Liver (tissue), 9 donors: Measurements from ENCODE around the gene TBX2. TPM values are rescaled to one million over a fixed set of nuclear protein-coding genes. Genes with fewer than 3 reads are reported as not detected.

Experiments
- DNase-seq: peaks from one replicate; pipeline ENCODE4 v3.0.0-alpha.2; 2017; ENCODE audit warnings: low spot score
- H3K27ac ChIP-seq, 2 donors: one replicate each; pipeline ENCODE4 v1.7.0; 2013; ENCODE audit warnings: inconsistent platforms in 2 of 2, low read length in 2 of 2, control low read depth in 1 of 2, low read depth in 1 of 2, mild to moderate bottlenecking in 1 of 2
- H3K27me3 ChIP-seq, 4 donors: one replicate each; pipeline versions ENCODE4 v1.6.1 to v1.7.0; 2013; ENCODE audit warnings: low read length in 3 of 4, inconsistent platforms in 1 of 4, mild to moderate bottlenecking in 1 of 4, moderate library complexity in 1 of 4; ENCODE audit not compliant: control insufficient read depth in 4 of 4, insufficient read depth in 4 of 4
- H3K36me3 ChIP-seq, 4 donors: one replicate each; pipeline versions ENCODE4 v1.6.1 to v1.7.0; 2013; ENCODE audit warnings: low read length in 3 of 4, mild to moderate bottlenecking in 3 of 4, low read depth in 1 of 4, moderate library complexity in 1 of 4; ENCODE audit not compliant: control insufficient read depth in 4 of 4, insufficient read depth in 3 of 4
- H3K4me1 ChIP-seq, 4 donors: one replicate each; pipeline versions ENCODE4 v1.6.1 to v1.7.0; 2013; ENCODE audit warnings: low read length in 3 of 4, mild to moderate bottlenecking in 3 of 4, moderate library complexity in 1 of 4; ENCODE audit not compliant: control insufficient read depth in 4 of 4, insufficient read depth in 4 of 4
- H3K4me3 ChIP-seq, 3 donors: one replicate each; pipeline versions ENCODE4 v1.6.1 to v1.7.0; 2013; ENCODE audit warnings: low read length in 3 of 3, control low read depth in 1 of 3, low read depth in 1 of 3, mild to moderate bottlenecking in 1 of 3
- H3K9ac ChIP-seq, 2 donors: one replicate each; pipeline ENCODE4 v1.7.0; 2013; ENCODE audit warnings: low read length in 2 of 2, mild to moderate bottlenecking in 2 of 2, moderate library complexity in 2 of 2, control low read depth in 1 of 2, low read depth in 1 of 2
- H3K9me3 ChIP-seq, 4 donors: one replicate each; pipeline versions ENCODE4 v1.6.1 to v1.7.0; 2013; ENCODE audit warnings: low read length in 3 of 4; ENCODE audit not compliant: control insufficient read depth in 4 of 4
- EGR1 ChIP-seq, 2 donors: IDR thresholded peaks; 2 replicates each; pipeline ENCODE4 v1.6.1; 2016 to 2018; ENCODE audit warnings: antibody characterized with exemption in 2 of 2, low read depth in 2 of 2
- FOXA1 ChIP-seq: IDR thresholded peaks from 2 replicates; pipeline ENCODE4 v1.6.1; 2016; ENCODE audit warnings: antibody characterized with exemption
- FOXA2 ChIP-seq: IDR thresholded peaks from 2 replicates; pipeline ENCODE4 v1.6.1; 2016; ENCODE audit warnings: antibody characterized with exemption
- GABPA ChIP-seq, 2 donors: IDR thresholded peaks in 1 of 2; conservative IDR thresholded peaks in 1 of 2; 2 replicates each; pipeline ENCODE4 v1.6.1; 2016; ENCODE audit warnings: antibody characterized with exemption in 2 of 2, mild to moderate bottlenecking in 1 of 2, moderate library complexity in 1 of 2
- HNF4A ChIP-seq, 2 donors: conservative IDR thresholded peaks; 2 replicates each; pipeline ENCODE4 v1.6.1; 2016; ENCODE audit warnings: antibody characterized with exemption in 2 of 2, mild to moderate bottlenecking in 2 of 2
- HNF4G ChIP-seq: IDR thresholded peaks from 2 replicates; pipeline ENCODE4 v1.6.1; 2016; ENCODE audit warnings: antibody characterized with exemption
- JUND ChIP-seq, 2 donors: IDR thresholded peaks; 2 replicates each; pipeline ENCODE4 v1.6.1; 2016; ENCODE audit warnings: antibody characterized with exemption in 2 of 2
- NR2F2 ChIP-seq: IDR thresholded peaks from 2 replicates; pipeline ENCODE4 v1.6.1; 2016; ENCODE audit warnings: antibody characterized with exemption
- RAD21 ChIP-seq, 2 donors: IDR thresholded peaks; 2 replicates each; pipeline ENCODE4 v1.6.1; 2016; ENCODE audit warnings: antibody characterized with exemption in 2 of 2, mild to moderate bottlenecking in 2 of 2
- RXRA ChIP-seq, 2 donors: IDR thresholded peaks; 2 replicates each; pipeline ENCODE4 v1.6.1; 2017 to 2018; ENCODE audit warnings: antibody characterized with exemption in 2 of 2, mild to moderate bottlenecking in 1 of 2
- SP1 ChIP-seq: IDR thresholded peaks from 2 replicates; pipeline ENCODE4 v1.6.1; 2018; ENCODE audit warnings: antibody characterized with exemption, mild to moderate bottlenecking
- TAF1 ChIP-seq: conservative IDR thresholded peaks from 2 replicates; pipeline ENCODE4 v1.6.1; 2016; ENCODE audit warnings: antibody characterized with exemption, mild to moderate bottlenecking
- YY1 ChIP-seq: IDR thresholded peaks from 2 replicates; pipeline ENCODE4 v1.6.1; 2016; ENCODE audit warnings: antibody characterized with exemption, mild to moderate bottlenecking
- WGBS: extraction: QIAGEN DNeasy Blood & Tissue Kit; methylation state at CpG from one replicate; pipeline ENCODE4 v1.1.7; 2013; 5-methylcytosine and 5-hydroxymethylcytosine counted together
- polyA plus RNA-seq, 2 donors: library from polyadenylated mRNA; stranded (reverse) in 1 of 2; unstranded in 1 of 2; fragments of 200-250 nt in 1 of 2; fragments of >200 nt in 1 of 2; fragmentation: Nextera tagmentation in 1 of 2; extraction: Ambion mirVana in 1 of 2; gene quantifications; one replicate each; pipeline versions ENCODE4 v1.2.1 to v1.2.3, GENCODE V29; 2013 to 2015
- total RNA-seq, 2 donors: library from RNA; depleted of rRNA; stranded (reverse); fragments of >200 nt; gene quantifications; one replicate each; pipeline ENCODE4 v1.2.3, GENCODE V29; 2014
- TF ChIP-seq, protein P1 (sequence below): IDR thresholded peaks from 2 replicates; pipeline ENCODE4 v1.6.1; 2016; ENCODE audit warnings: antibody characterized with exemption
- TF ChIP-seq, protein P2 (sequence below): IDR thresholded peaks from 2 replicates; pipeline ENCODE4 v1.6.1; 2016; ENCODE audit warnings: antibody characterized with exemption
- TF ChIP-seq, protein P3 (sequence below): fragments of 150-350 bp; IDR thresholded peaks from 2 replicates; pipeline ENCODE4 v1.5.1; 2017; ENCODE audit warnings: improper control_type of control experiment, low read depth, low read length; ENCODE audit not compliant: missing input control
- TF ChIP-seq, protein P4 (sequence below): IDR thresholded peaks from 2 replicates; pipeline ENCODE4 v1.6.1; 2016; ENCODE audit warnings: antibody characterized with exemption, mild to moderate bottlenecking
- TF ChIP-seq, protein P5 (sequence below): IDR thresholded peaks from 2 replicates; pipeline ENCODE4 v1.6.1; 2016; ENCODE audit warnings: antibody characterized with exemption
- donor health status: healthy.
- donor health status: healthy.
- donor health status: healthy.
- donor health status: healthy.
- donor health status: healthy.

The TBX2 gene
- total and polyA plus RNA-seq, 4 donors, result 0.85 to 3.1 (median 2.5) TPM

DNA sequence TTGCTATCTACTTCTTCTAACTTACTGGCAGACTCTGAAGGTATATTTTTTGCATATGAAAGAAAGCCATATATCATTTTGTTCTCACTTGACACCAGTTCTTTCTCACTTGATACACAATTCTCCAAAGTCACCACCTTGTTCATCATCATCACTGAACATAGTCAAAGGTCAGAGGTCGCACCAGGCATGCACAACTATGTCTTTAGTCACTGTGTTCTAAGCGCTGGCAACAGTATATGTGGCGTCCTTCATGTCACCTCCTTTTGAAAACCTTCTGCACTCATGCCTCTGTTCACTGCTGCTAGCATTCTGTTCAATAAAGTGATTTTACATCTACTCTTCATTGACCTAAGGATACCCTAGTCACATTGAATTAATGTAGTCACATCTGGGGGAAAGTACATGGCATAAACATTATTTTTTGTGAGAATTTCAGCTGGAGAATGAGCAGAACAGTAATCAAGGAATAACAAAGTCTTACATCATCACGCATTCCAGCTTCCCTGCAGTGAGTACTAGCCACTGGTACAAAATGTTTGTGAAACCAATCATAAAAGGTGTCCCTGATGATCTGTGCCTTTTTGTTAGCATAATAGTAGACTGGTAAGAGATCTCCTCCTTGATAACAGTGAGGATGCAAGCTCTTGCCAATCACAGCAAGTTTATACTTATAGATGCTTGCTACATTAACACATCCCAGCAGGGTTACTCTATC is 32.1 kb downstream of the TBX2 start:
- WGBS, result 86% methylated on average over 4 of the region's 4 CpGs
- Histone ChIP-seq H3K9ac (no peak overlapping the region), H3K27ac (no peak overlapping the region), H3K27me3 (no peaks in the 10 kb centered on the region), H3K9me3 (peaks cover 0 to 12% (median 2%) of the 10 kb centered on the region in 4 donors), H3K4me3 (no peak overlapping the region), H3K4me1 (no peaks in the 10 kb centered on the region), H3K36me3 (no peaks in the 10 kb centered on the region)
- TF ChIP-seq NR2F2 (no peak), HNF4G (no peak), EGR1 (IDR thresholded peaks at IDR 0.05; ENCODE audit: low read depth in 2 of 2) (no peak), GABPA (IDR thresholded peaks at IDR 0.05 in 1 of 2, conservative IDR thresholded peaks at IDR 0.05 in 1 of 2) (no peak), JUND (IDR thresholded peaks at IDR 0.05) (no peak), FOXA1 (no peak)
- TF ChIP-seq, protein P1, sequence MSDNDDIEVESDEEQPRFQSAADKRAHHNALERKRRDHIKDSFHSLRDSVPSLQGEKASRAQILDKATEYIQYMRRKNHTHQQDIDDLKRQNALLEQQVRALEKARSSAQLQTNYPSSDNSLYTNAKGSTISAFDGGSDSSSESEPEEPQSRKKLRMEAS, result no peak
- TF ChIP-seq, protein P2, sequence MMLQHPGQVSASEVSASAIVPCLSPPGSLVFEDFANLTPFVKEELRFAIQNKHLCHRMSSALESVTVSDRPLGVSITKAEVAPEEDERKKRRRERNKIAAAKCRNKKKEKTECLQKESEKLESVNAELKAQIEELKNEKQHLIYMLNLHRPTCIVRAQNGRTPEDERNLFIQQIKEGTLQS, result no peak
- TF ChIP-seq, protein P3, sequence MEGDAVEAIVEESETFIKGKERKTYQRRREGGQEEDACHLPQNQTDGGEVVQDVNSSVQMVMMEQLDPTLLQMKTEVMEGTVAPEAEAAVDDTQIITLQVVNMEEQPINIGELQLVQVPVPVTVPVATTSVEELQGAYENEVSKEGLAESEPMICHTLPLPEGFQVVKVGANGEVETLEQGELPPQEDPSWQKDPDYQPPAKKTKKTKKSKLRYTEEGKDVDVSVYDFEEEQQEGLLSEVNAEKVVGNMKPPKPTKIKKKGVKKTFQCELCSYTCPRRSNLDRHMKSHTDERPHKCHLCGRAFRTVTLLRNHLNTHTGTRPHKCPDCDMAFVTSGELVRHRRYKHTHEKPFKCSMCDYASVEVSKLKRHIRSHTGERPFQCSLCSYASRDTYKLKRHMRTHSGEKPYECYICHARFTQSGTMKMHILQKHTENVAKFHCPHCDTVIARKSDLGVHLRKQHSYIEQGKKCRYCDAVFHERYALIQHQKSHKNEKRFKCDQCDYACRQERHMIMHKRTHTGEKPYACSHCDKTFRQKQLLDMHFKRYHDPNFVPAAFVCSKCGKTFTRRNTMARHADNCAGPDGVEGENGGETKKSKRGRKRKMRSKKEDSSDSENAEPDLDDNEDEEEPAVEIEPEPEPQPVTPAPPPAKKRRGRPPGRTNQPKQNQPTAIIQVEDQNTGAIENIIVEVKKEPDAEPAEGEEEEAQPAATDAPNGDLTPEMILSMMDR, result no peak
- DNase-seq, result no peak

DNA sequence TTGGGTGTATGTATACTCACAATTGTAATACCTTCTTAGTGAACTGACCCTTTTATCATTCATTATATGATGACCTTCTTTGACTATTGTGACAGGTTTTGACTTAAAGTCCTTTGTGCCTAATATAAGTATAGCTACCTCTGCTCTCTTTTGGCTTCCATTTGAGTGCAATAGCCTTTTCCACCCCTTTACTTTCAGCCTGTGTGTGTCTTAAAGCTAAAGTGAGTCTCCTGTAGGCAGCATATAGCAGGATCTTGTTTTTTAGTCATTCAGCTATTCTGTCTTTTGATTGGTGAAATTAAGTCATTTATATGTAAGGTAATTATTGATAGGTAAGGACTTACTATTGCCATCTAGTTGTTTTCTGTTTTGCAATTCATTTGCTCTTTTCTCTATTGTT is 36.6 kb downstream of the TBX2 start:
- TF ChIP-seq RXRA (IDR thresholded peaks at IDR 0.05) (no peak), SP1 (no peak), HNF4A (conservative IDR thresholded peaks at IDR 0.05) (no peak), GABPA (IDR thresholded peaks at IDR 0.05 in 1 of 2, conservative IDR thresholded peaks at IDR 0.05 in 1 of 2) (no peak), YY1 (no peak), HNF4G (no peak), JUND (IDR thresholded peaks at IDR 0.05) (no peak), NR2F2 (no peak), FOXA2 (no peak), RAD21 (IDR thresholded peaks at IDR 0.05) (no peak), FOXA1 (no peak), EGR1 (IDR thresholded peaks at IDR 0.05; ENCODE audit: low read depth in 2 of 2) (no peak), TAF1 (no peak)
- TF ChIP-seq, protein P4, sequence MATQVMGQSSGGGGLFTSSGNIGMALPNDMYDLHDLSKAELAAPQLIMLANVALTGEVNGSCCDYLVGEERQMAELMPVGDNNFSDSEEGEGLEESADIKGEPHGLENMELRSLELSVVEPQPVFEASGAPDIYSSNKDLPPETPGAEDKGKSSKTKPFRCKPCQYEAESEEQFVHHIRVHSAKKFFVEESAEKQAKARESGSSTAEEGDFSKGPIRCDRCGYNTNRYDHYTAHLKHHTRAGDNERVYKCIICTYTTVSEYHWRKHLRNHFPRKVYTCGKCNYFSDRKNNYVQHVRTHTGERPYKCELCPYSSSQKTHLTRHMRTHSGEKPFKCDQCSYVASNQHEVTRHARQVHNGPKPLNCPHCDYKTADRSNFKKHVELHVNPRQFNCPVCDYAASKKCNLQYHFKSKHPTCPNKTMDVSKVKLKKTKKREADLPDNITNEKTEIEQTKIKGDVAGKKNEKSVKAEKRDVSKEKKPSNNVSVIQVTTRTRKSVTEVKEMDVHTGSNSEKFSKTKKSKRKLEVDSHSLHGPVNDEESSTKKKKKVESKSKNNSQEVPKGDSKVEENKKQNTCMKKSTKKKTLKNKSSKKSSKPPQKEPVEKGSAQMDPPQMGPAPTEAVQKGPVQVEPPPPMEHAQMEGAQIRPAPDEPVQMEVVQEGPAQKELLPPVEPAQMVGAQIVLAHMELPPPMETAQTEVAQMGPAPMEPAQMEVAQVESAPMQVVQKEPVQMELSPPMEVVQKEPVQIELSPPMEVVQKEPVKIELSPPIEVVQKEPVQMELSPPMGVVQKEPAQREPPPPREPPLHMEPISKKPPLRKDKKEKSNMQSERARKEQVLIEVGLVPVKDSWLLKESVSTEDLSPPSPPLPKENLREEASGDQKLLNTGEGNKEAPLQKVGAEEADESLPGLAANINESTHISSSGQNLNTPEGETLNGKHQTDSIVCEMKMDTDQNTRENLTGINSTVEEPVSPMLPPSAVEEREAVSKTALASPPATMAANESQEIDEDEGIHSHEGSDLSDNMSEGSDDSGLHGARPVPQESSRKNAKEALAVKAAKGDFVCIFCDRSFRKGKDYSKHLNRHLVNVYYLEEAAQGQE, result no peak
- TF ChIP-seq, protein P1, result no peak
- TF ChIP-seq, protein P5, sequence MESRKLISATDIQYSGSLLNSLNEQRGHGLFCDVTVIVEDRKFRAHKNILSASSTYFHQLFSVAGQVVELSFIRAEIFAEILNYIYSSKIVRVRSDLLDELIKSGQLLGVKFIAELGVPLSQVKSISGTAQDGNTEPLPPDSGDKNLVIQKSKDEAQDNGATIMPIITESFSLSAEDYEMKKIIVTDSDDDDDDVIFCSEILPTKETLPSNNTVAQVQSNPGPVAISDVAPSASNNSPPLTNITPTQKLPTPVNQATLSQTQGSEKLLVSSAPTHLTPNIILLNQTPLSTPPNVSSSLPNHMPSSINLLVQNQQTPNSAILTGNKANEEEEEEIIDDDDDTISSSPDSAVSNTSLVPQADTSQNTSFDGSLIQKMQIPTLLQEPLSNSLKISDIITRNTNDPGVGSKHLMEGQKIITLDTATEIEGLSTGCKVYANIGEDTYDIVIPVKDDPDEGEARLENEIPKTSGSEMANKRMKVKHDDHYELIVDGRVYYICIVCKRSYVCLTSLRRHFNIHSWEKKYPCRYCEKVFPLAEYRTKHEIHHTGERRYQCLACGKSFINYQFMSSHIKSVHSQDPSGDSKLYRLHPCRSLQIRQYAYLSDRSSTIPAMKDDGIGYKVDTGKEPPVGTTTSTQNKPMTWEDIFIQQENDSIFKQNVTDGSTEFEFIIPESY, result no peak
- TF ChIP-seq, protein P2, result no peak
- TF ChIP-seq, protein P3, result no peak
- Histone ChIP-seq H3K4me3 (no peak overlapping the region), H3K4me1 (no peaks in the 10 kb centered on the region), H3K9me3 (peaks cover 0 to 15% (median 1%) of the 10 kb centered on the region in 4 donors), H3K27me3 (no peaks in the 10 kb centered on the region), H3K27ac (no peak overlapping the region), H3K36me3 (no peaks in the 10 kb centered on the region), H3K9ac (no peak overlapping the region)
- DNase-seq, result no peak
